Transverse colon (tissue), 4 donors: ENCODE data around the gene TRAK1. TPM values are rescaled to one million over a fixed set of nuclear protein-coding genes. Genes with fewer than 3 reads are reported as not detected.

ENCODE experiments used
- DNase-seq: peaks from one replicate; pipeline ENCODE4 v3.0.0-alpha.2; 2019
- H3K27ac ChIP-seq, 4 donors: fragments of 200-600 bp; sonication (generic); 2 replicates each; pipeline ENCODE4 v1.5.1; 2016 to 2018; ENCODE audit warnings: inconsistent platforms in 4 of 4
- H3K27me3 ChIP-seq: fragments of 200-600 bp; sonication (generic); 2 replicates; pipeline ENCODE4 v1.5.1; 2017; ENCODE audit warnings: inconsistent platforms
- H3K36me3 ChIP-seq, 4 donors: fragments of 200-600 bp; sonication (generic); 2 replicates each; pipeline ENCODE4 v1.5.1; 2017 to 2019; ENCODE audit warnings: inconsistent platforms in 4 of 4
- H3K4me1 ChIP-seq, 4 donors: fragments of 200-600 bp; sonication (generic); 2 replicates each; pipeline ENCODE4 v1.5.1; 2017 to 2020; ENCODE audit warnings: inconsistent platforms in 4 of 4
- H3K4me3 ChIP-seq, 4 donors: fragments of 200-600 bp; sonication (generic); 1 replicate in 1 of 4; 2 replicates in 3 of 4; pipeline versions ENCODE4 v1.5.1 to v1.6.1; 2017 to 2019; ENCODE audit warnings: inconsistent platforms in 4 of 4
- H3K9me3 ChIP-seq, 2 donors: fragments of 200-600 bp; sonication (generic); 2 replicates each; pipeline ENCODE4 v1.5.1; 2017 to 2019; ENCODE audit warnings: inconsistent platforms in 2 of 2
- EP300 ChIP-seq: sonication (generic); formaldehyde crosslinking; IDR thresholded peaks from one replicate; pipeline ENCODE4 v1.6.1; 2017; ENCODE audit warnings: antibody characterized with exemption, low read depth
- POLR2A ChIP-seq: fragments of 450-650 bp; IDR thresholded peaks from one replicate; pipeline ENCODE4 v1.6.1; 2016; ENCODE audit warnings: antibody characterized with exemption, mild to moderate bottlenecking, moderate library complexity
- POLR2AphosphoS5 ChIP-seq, 3 donors: sonication (generic); formaldehyde crosslinking; IDR thresholded peaks; one replicate each; pipeline ENCODE4 v1.6.1; 2016; ENCODE audit warnings: antibody characterized with exemption in 3 of 3
- WGBS, 2 donors: methylation state at CpG; one replicate each; pipeline ENCODE4 v1.1.5; 2018; ENCODE audit warnings: low coverage in 1 of 2; 5-methylcytosine and 5-hydroxymethylcytosine counted together
- in situ Hi-C, 4 donors: fragments of 200-750 bp; cut with MboI; loops; one replicate each; pipeline versions ENCODE4 v1.15.0 to v1.15.1; 2017; ENCODE audit warnings: low sequenced_read_pairs in 3 of 4, low pct_ligation_motif_present in 1 of 4, low pct_unique_long_range_greater_than_20kb in 1 of 4
- intact Hi-C: fragments of 100-400 bp; cut with DNase I; formaldehyde crosslinking; loops from one replicate; pipeline ENCODE4 v1.15.1; 2023; ENCODE audit warnings: low total_unique reads
- total RNA-seq, 4 donors: library from RNA; depleted of rRNA; stranded (reverse); fragments of >200 nt; gene quantifications; one replicate each; pipeline ENCODE4 v1.1.0, GENCODE V29; 2016
- TF ChIP-seq, protein P1 (sequence below), 5 experiments: fragments of 200-600 bp in 3 of 5; fragments of 450-650 bp in 2 of 5; sonication (generic) in 3 of 5; IDR thresholded peaks; 1 replicate in 2 of 5; 2 replicates in 3 of 5; pipeline ENCODE4 v1.5.1; 2016 to 2017; ENCODE audit warnings: antibody characterized with exemption in 5 of 5, inconsistent platforms in 3 of 5, mild to moderate bottlenecking in 2 of 5, moderate library complexity in 1 of 5

Gene TRAK1
- total RNA-seq, 4 donors from 2014 or later: 91.7 to 247 (median 115) TPM

DNA sequence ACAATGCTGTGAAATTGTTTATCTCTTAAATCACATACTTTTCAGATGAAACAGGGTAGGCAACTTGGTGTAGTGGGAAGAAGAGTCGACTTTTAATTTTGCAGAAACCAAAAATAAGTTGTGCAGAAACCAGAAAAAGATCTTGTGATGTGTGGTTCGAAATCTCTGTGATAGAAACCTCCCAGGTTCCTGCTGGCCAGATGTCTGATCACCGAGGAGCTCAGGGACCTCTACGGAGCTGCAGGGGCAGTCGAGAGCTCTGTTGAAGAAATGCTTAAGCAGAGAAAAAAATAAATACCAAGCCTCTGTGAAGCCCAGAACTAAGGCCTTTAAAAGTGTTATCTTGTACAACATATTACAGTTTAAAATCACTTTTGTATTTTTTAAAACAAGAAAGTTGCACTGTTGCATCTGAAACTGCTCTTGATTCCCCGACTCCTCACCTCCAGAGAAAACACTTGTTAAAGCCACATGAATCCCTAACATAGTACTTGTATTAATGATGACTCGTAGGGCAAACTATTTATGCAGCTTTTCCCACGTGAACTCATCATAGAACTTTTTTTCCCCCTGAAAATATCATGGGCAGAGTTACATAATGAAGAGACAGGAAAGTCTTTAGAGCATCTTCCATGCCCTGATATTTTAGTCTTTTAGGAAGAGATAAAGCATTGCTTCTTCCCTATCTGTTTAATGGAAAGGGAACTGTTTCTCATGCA is 123.6 kb downstream of the TRAK1 start:
- in situ Hi-C loops: no loop called here
- H3K4me3 ChIP-seq: no peak overlapping the region
- H3K27ac ChIP-seq: no peak overlapping the region
- 66 to 69% methylated on average over 3 to 8 of the region's 8 CpGs for WGBS, 2 donors
- no peak for DNase-seq
- no peaks in the 10 kb centered on the region for H3K27me3 ChIP-seq
- no peaks in the 10 kb centered on the region for H3K9me3 ChIP-seq
- H3K4me1 ChIP-seq: peaks cover 0 to 6% (median 3%) of the 10 kb centered on the region in 4 donors
- intact Hi-C loops: no loop called here
- H3K36me3 ChIP-seq: peaks cover 0 to 18% (median 2%) of the 10 kb centered on the region in 4 donors
- TF ChIP-seq, protein P1, sequence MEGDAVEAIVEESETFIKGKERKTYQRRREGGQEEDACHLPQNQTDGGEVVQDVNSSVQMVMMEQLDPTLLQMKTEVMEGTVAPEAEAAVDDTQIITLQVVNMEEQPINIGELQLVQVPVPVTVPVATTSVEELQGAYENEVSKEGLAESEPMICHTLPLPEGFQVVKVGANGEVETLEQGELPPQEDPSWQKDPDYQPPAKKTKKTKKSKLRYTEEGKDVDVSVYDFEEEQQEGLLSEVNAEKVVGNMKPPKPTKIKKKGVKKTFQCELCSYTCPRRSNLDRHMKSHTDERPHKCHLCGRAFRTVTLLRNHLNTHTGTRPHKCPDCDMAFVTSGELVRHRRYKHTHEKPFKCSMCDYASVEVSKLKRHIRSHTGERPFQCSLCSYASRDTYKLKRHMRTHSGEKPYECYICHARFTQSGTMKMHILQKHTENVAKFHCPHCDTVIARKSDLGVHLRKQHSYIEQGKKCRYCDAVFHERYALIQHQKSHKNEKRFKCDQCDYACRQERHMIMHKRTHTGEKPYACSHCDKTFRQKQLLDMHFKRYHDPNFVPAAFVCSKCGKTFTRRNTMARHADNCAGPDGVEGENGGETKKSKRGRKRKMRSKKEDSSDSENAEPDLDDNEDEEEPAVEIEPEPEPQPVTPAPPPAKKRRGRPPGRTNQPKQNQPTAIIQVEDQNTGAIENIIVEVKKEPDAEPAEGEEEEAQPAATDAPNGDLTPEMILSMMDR (IDR thresholded peaks at IDR 0.05): no peak

DNA sequence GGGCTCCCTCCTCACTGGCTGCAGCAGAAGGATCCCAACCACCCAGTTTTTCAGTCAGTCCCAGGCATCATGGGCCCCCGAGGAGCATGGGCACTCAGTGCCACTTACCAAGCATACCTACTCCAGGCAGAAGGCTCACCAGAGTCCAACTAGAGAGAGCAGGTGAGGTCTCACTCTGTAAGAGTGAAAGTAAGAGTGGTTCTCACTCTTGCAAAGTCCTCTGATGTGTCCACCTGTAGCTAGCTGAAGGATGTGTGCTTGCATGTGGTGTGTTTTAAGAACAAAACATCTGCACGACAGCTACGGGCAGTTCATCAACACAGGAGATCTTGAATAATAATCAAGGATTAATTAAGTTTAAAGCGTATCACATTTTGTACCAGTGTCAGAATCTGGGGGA is 125.1 kb downstream of the TRAK1 start:
- no peaks in the 10 kb centered on the region for H3K27me3 ChIP-seq
- peaks cover 0 to 12% (median 2%) of the 10 kb centered on the region in 4 donors for H3K36me3 ChIP-seq
- intact Hi-C loops: no loop called here
- no peaks in the 10 kb centered on the region for H3K9me3 ChIP-seq
- H3K4me1 ChIP-seq: peaks cover 0 to 6% (median 3%) of the 10 kb centered on the region in 4 donors
- no peak for TF ChIP-seq EP300
- WGBS, 2 donors: 72 to 90% methylated on average over 3 to 4 of the region's 4 CpGs
- H3K4me3 ChIP-seq: no peak overlapping the region
- no peak for DNase-seq
- H3K27ac ChIP-seq: no peak overlapping the region
- in situ Hi-C loops: no loop called here

DNA sequence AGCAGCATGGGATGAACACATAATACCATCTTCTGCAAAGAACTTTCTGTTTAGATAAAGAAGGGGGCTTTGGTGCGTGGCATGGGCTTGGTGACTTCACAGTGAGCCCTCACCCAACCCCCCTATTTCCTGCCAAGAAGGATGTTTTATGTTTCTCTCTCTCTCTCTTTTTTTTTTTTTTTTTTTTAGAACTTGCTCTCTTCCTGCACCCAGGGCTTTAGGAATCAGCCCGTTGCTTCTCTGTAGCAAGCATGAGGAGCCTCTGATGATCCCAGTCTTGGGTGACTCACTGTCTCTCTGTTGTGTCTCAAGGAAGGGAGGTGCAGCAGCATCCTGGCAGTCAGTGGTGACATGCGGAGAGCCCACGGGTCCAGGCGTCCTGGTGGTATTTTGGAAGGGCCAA is 125.8 kb downstream of the TRAK1 start:
- TF ChIP-seq EP300 (no peak), POLR2AphosphoS5 (IDR thresholded peaks at IDR 0.05) (no peak), POLR2A (no peak)
- TF ChIP-seq, protein P1 (IDR thresholded peaks at IDR 0.05): no peak
- 77 to 94% methylated on average over 5 of the region's 5 CpGs for WGBS, 2 donors
- in situ Hi-C loops: no loop called here
- DNase-seq: no peak
- no peaks in the 10 kb centered on the region for H3K9me3 ChIP-seq
- H3K4me3 ChIP-seq: no peak overlapping the region
- no peak overlapping the region for H3K27ac ChIP-seq
- intact Hi-C loops: no loop called here
- H3K36me3 ChIP-seq: peaks cover 0 to 13% (median 3%) of the 10 kb centered on the region in 4 donors
- H3K27me3 ChIP-seq: no peaks in the 10 kb centered on the region
- peaks cover 0 to 6% (median 3%) of the 10 kb centered on the region in 4 donors for H3K4me1 ChIP-seq

DNA sequence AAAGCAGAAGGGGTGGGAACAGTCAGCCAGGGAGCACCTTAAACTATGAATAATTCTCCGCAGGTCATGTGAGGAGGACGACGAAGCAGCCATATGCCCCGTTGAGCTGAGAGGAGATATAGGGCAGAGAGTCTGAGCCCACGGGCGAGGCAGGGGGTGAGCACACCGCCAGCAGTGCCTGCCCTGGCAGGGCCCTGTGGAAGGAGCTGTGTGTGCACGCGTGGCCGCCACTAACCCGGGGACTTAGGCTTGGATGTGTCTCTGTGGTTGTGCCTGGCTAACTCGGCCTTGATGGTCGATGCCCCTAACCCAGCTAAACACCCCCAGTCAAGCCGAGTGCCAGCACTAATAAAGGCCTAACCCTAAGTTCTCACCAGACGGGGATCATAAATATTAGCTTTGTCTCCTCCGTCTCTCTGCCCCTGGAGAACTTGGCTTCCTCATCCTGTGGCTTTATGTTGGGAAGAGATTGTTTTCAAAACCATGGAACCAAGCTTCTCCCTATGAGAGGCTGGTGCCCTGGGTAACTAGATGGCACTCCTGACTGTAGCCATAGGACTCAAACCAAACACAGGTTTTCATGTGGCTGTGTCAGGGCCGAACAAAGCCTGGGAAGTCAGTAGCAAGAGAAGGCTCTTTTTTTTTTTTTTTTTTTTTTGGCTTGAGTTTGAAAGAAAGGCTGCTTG is 129.4 kb downstream of the TRAK1 start:
- no peaks in the 10 kb centered on the region for H3K9me3 ChIP-seq
- peaks cover 0 to 31% (median 12%) of the 10 kb centered on the region in 4 donors for H3K36me3 ChIP-seq
- H3K4me3 ChIP-seq: no peak overlapping the region
- H3K4me1 ChIP-seq: no peaks in the 10 kb centered on the region
- 95 to 100% methylated on average over 1 to 17 of the region's 17 CpGs for WGBS, 2 donors
- H3K27me3 ChIP-seq: no peaks in the 10 kb centered on the region
- in situ Hi-C loops: no loop called here
- intact Hi-C loops: no loop called here
- TF ChIP-seq POLR2AphosphoS5 (IDR thresholded peaks at IDR 0.05) (no peak), EP300 (no peak), POLR2A (no peak)
- TF ChIP-seq, protein P1 (IDR thresholded peaks at IDR 0.05): no peak
- H3K27ac ChIP-seq: no peak overlapping the region
- DNase-seq: no peak
